Measurements from ENCODE around the gene DAPP1.
A peak's percentile ranks its signal among the peaks of the same experiment; 100 is the strongest.

DAPP1 gene

GRCh38 chr4:99857307-99857706, 40.7 kb downstream of the DAPP1 start:
- DNase-seq, result no peak

- DNase-seq, result no peak
Measured at GRCh38 chr4:99859618-99860017, 43.0 kb downstream of the DAPP1 start.

- no peak for DNase-seq
Measured at GRCh38 chr4:99860521-99860920, 43.9 kb downstream of the DAPP1 start.

GRCh38 chr4:99861120-99861905, 44.7 kb downstream of the DAPP1 start:
- DNase-seq, result no peak

- no peak for DNase-seq
Measured at GRCh38 chr4:99863804-99864203, 47.2 kb downstream of the DAPP1 start.

- DNase-seq, result no peak
Measured at GRCh38 chr4:99868126-99868596, 51.5 kb downstream of the DAPP1 start.

GRCh38 chr4:99872570-99872969, 55.9 kb downstream of the DAPP1 start:
- no peak for DNase-seq

GRCh38 chr4:99875071-99875470, 58.4 kb downstream of the DAPP1 start:
- no peak for DNase-seq

- DNase-seq, result no peak
Measured at GRCh38 chr4:99876946-99877345, 60.3 kb downstream of the DAPP1 start.

GRCh38 chr4:99878604-99879003, 62.0 kb downstream of the DAPP1 start:
- no peak for DNase-seq

- DNase-seq, result no peak
Measured at GRCh38 chr4:99879458-99879857, 62.8 kb downstream of the DAPP1 start.

- no peak for DNase-seq
Measured at GRCh38 chr4:99885063-99885664, 68.5 kb downstream of the DAPP1 start.

- no peak for DNase-seq
Measured at GRCh38 chr4:99885687-99886086, 69.1 kb downstream of the DAPP1 start.

GRCh38 chr4:99886146-99886545, 69.5 kb downstream of the DAPP1 start:
- DNase-seq, result no peak

- DNase-seq, result no peak
Measured at GRCh38 chr4:99887837-99888236, 71.2 kb downstream of the DAPP1 start.

- no peak for DNase-seq
Measured at GRCh38 chr4:99891351-99891750, 74.7 kb downstream of the DAPP1 start.

- DNase-seq, result no peak
Measured at GRCh38 chr4:99893029-99893428, 76.4 kb downstream of the DAPP1 start.

GRCh38 chr4:99893839-99894160, 77.2 kb downstream of the DAPP1 start:
- no peak for DNase-seq

GRCh38 chr4:99894161-99894997, 77.8 kb downstream of the DAPP1 start, which contains the start of gene LAMTOR3:
Gene LAMTOR3, minus strand, starts transcription at chr4:99894427. Its CDS starts 464 bp downstream, at chr4:99893963.
- peak; percentile 85 for DNase-seq

- DNase-seq, result no peak
Measured at GRCh38 chr4:99894998-99895397, 78.4 kb downstream of the DAPP1 start.

GRCh38 chr4:99915449-99915848, 98.8 kb downstream of the DAPP1 start:
- DNase-seq, result no peak

- DNase-seq, result no peak
Measured at GRCh38 chr4:99917575-99917974, 100.9 kb downstream of the DAPP1 start.

GRCh38 chr4:99918656-99919055, 102.0 kb downstream of the DAPP1 start:
- DNase-seq, result no peak
